ENCODE data around the gene FASTK. TPM values are rescaled to one million over a fixed set of nuclear protein-coding genes. Genes with fewer than 3 reads are reported as not detected.

Gene FASTK
- total RNA-seq, 1 experiment from 2014 or later, result 86.4 TPM

DNA sequence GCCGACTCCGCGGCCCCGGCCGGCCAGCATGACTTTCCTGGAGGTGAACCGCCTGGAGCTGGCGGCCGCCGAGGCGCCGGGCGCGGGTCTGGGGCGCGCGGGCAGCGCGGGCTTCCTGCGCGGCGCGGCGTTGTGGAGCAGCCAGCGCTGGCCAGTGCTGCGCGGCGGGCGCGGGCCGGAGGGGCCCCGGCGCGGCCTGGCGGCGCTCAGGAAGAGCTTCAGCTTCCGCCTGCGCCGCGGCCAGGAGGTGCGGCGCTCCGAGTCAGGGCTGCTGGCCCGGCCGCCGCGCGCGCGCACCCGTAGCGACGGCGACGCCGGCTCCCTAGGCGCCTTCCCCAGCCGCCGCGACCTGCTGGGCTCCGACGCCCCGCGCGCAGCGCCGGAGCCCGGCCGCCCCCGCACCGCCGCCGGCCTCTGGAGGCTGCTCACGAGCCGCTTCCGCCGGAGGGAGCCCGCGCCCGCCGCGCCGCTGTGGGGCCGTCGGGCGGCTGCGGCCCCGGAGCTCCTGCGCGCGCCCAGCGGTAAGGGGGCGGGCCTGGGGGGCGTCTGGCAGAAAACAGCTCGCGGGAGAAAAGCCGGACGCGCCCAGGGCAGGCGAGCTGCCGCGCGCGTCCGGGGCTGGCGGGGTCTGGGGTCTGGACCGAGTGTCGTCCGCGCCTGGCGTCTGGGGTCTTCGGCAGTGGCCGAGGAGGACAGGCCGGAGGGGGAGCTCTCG is 34.7 kb upstream of the FASTK start:
- peaks cover 4 to 18% of the 10 kb centered on the region in 2 experiments; a peak in 3 of 4 replicates for H3K36me3 ChIP-seq (ENCODE audit: control insufficient read depth in 1 of 2, insufficient read depth in 2 of 2, low read length in 2 of 2)
- H2AFZ ChIP-seq (ENCODE audit: low read depth, low read length, poor library complexity, severe bottlenecking), result no peak overlapping the region
- H3K4me2 ChIP-seq (ENCODE audit: low read length), result peak overlapping the region; percentile 99
- H3K79me2 ChIP-seq (ENCODE audit: insufficient read depth, low read length), result peaks cover 71% of the 10 kb centered on the region
- H3K9me3 ChIP-seq (ENCODE audit: control insufficient read depth in 1 of 2, insufficient read depth in 1 of 2, low read depth in 1 of 2, low read length in 2 of 2), result no peaks in the 10 kb centered on the region
- no peaks in the 10 kb centered on the region; the same call in 1 of the 2 replicates for H4K20me1 ChIP-seq (ENCODE audit: insufficient read depth)
- peak overlapping the region; percentile 48 to 68 for H3K4me3 ChIP-seq (replicated peaks in 1 of 2; ENCODE audit: low read depth in 1 of 2, low read length in 2 of 2)
- no TSS peak for BruUV-seq (replicated peaks)
- H3K9me2 ChIP-seq (ENCODE audit: insufficient read depth), result no peaks in the 10 kb centered on the region
- intact Hi-C loops (cut with micrococcal nuclease), result no loop called here
- no peaks in the 10 kb centered on the region for H3K27me3 ChIP-seq (ENCODE audit: insufficient read depth, low read length)
- ChIA-PET CTCF (interaction anchor here (0.8 to 1.7 kb wide), 5 partner anchors 9 to 150 kb away, joined by 3 to 5 read pairs (median 3); no protein-coding TSS in a partner anchor), POLR2A (interaction anchor here (1.0 to 1.4 kb wide), 4 partner anchors 30 to 54 kb away, joined by 3 to 7 read pairs (median 4); partner anchors contain the start of gene AGAP3), RAD21 (ENCODE audit: low non-redundant PET in 1 of 2, low total read pairs in 2 of 2, uncharacterized antibody in 2 of 2, unreplicated experiment in 2 of 2) (no interaction called here)
- H3K27ac ChIP-seq (ENCODE audit: low read depth, low read length), result peak overlapping the region; percentile 82
- peaks cover 33 to 58% of the 10 kb centered on the region in 2 experiments for H3K4me1 ChIP-seq (ENCODE audit: control insufficient read depth in 1 of 2, insufficient read depth in 2 of 2, low read length in 2 of 2)
- peak overlapping the region; percentile 64 for H3K9ac ChIP-seq (ENCODE audit: low read length)
- TF ChIP-seq ELF1 (IDR thresholded peaks at IDR 0.05; ENCODE audit: borderline replicate concordance, low read depth), result no peak
- no peak for TF ChIP-seq SRF (IDR thresholded peaks at IDR 0.05; ENCODE audit: low read depth)
- TF ChIP-seq, protein P1, sequence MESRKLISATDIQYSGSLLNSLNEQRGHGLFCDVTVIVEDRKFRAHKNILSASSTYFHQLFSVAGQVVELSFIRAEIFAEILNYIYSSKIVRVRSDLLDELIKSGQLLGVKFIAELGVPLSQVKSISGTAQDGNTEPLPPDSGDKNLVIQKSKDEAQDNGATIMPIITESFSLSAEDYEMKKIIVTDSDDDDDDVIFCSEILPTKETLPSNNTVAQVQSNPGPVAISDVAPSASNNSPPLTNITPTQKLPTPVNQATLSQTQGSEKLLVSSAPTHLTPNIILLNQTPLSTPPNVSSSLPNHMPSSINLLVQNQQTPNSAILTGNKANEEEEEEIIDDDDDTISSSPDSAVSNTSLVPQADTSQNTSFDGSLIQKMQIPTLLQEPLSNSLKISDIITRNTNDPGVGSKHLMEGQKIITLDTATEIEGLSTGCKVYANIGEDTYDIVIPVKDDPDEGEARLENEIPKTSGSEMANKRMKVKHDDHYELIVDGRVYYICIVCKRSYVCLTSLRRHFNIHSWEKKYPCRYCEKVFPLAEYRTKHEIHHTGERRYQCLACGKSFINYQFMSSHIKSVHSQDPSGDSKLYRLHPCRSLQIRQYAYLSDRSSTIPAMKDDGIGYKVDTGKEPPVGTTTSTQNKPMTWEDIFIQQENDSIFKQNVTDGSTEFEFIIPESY (IDR thresholded peaks at IDR 0.05; ENCODE audit: extremely low read depth, insufficient replicate concordance, low read length), result no peak
- TF ChIP-seq JUND (IDR thresholded peaks at IDR 0.05), result no peak
- no peak for TF ChIP-seq CEBPB (IDR thresholded peaks at IDR 0.05; ENCODE audit: low read depth)
- TF ChIP-seq, protein P2, sequence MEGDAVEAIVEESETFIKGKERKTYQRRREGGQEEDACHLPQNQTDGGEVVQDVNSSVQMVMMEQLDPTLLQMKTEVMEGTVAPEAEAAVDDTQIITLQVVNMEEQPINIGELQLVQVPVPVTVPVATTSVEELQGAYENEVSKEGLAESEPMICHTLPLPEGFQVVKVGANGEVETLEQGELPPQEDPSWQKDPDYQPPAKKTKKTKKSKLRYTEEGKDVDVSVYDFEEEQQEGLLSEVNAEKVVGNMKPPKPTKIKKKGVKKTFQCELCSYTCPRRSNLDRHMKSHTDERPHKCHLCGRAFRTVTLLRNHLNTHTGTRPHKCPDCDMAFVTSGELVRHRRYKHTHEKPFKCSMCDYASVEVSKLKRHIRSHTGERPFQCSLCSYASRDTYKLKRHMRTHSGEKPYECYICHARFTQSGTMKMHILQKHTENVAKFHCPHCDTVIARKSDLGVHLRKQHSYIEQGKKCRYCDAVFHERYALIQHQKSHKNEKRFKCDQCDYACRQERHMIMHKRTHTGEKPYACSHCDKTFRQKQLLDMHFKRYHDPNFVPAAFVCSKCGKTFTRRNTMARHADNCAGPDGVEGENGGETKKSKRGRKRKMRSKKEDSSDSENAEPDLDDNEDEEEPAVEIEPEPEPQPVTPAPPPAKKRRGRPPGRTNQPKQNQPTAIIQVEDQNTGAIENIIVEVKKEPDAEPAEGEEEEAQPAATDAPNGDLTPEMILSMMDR (IDR thresholded peaks at IDR 0.05 in 2 of 3, conservative IDR thresholded peaks at IDR 0.05 in 1 of 3; ENCODE audit: borderline replicate concordance in 1 of 3, insufficient read depth in 1 of 3, low read depth in 2 of 3, low read length in 2 of 3), result no peak
- TF ChIP-seq SP1 (IDR thresholded peaks at IDR 0.05; ENCODE audit: low read depth), result no peak
- no peak for TF ChIP-seq TCF7L2 (IDR thresholded peaks at IDR 0.05; ENCODE audit: borderline replicate concordance, extremely low read depth, insufficient read depth, insufficient read length)
- TF ChIP-seq FOSL1 (IDR thresholded peaks at IDR 0.05; ENCODE audit: low read depth), result no peak
- no peak for TF ChIP-seq EZH2 (IDR thresholded peaks at IDR 0.05)
- TF ChIP-seq RAD21 (IDR thresholded peaks at IDR 0.05; ENCODE audit: low read depth), result no peak
- no peak for TF ChIP-seq ZFX (IDR thresholded peaks at IDR 0.05)
- TF ChIP-seq EGR1 (IDR thresholded peaks at IDR 0.05; ENCODE audit: low read depth), result no peak
- TF ChIP-seq ZNF274 (IDR thresholded peaks at IDR 0.05; ENCODE audit: low read depth, low read length), result no peak
- no peak for TF ChIP-seq CBX3 (IDR thresholded peaks at IDR 0.05; ENCODE audit: low read depth)
- TF ChIP-seq, protein P3, sequence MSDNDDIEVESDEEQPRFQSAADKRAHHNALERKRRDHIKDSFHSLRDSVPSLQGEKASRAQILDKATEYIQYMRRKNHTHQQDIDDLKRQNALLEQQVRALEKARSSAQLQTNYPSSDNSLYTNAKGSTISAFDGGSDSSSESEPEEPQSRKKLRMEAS (IDR thresholded peaks at IDR 0.05), result no peak
- TF ChIP-seq YY1 (IDR thresholded peaks at IDR 0.05; ENCODE audit: extremely low read depth, insufficient replicate concordance, low read depth, low read length), result no peak
- no peak for TF ChIP-seq SIN3A (IDR thresholded peaks at IDR 0.05; ENCODE audit: low read depth)
- DNase-seq (ENCODE audit: low read depth, low spot score), result no peak
- no peak for ATAC-seq

Measured in HCT116 (cell line).